GM23338 (cell line): ENCODE results near the gene ZBTB7A.

Source experiments
- CREB1 ChIP-seq: fragments of 250-450 bp; sonication (Bioruptor Pico); IDR thresholded peaks from 2 replicates; pipeline ENCODE4 v1.5.0; 2020; ENCODE audit warnings: low read depth, mild to moderate bottlenecking, moderate library complexity
- EZH2 ChIP-seq: fragments of 200-600 bp; sonication (generic); IDR thresholded peaks from one replicate; pipeline ENCODE4 v1.8.0; 2017; ENCODE audit warnings: antibody characterized with exemption, mild to moderate bottlenecking, low read depth; ENCODE audit not compliant: unreplicated experiment
- EZH2phosphoT487 ChIP-seq: fragments of 200-600 bp; sonication (generic); IDR thresholded peaks from one replicate; pipeline ENCODE4 v1.8.1; 2018; ENCODE audit warnings: antibody characterized with exemption; ENCODE audit not compliant: unreplicated experiment
- POLR2AphosphoS5 ChIP-seq: IDR thresholded peaks from 2 replicates; pipeline ENCODE4 v1.6.1; 2016; ENCODE audit warnings: antibody characterized with exemption, low read depth
- STAT1 ChIP-seq: IDR thresholded peaks from one replicate; pipeline ENCODE4 v1.6.1; 2016; ENCODE audit warnings: antibody characterized with exemption; ENCODE audit not compliant: unreplicated experiment
- TF ChIP-seq, protein P1 (sequence below), 2 experiments: fragments of 200-600 bp in 1 of 2; sonication (generic) in 1 of 2; conservative IDR thresholded peaks; 2 replicates each; pipeline versions ENCODE4 v1.5.1 to v1.6.1; 2016 to 2017; ENCODE audit warnings: antibody characterized with exemption in 2 of 2, low read depth in 2 of 2, mild to moderate bottlenecking in 2 of 2, moderate library complexity in 1 of 2
- TF ChIP-seq, protein P2 (sequence below): IDR thresholded peaks from one replicate; pipeline ENCODE4 v1.6.1; 2018; ENCODE audit warnings: antibody characterized with exemption; ENCODE audit not compliant: unreplicated experiment

DNA sequence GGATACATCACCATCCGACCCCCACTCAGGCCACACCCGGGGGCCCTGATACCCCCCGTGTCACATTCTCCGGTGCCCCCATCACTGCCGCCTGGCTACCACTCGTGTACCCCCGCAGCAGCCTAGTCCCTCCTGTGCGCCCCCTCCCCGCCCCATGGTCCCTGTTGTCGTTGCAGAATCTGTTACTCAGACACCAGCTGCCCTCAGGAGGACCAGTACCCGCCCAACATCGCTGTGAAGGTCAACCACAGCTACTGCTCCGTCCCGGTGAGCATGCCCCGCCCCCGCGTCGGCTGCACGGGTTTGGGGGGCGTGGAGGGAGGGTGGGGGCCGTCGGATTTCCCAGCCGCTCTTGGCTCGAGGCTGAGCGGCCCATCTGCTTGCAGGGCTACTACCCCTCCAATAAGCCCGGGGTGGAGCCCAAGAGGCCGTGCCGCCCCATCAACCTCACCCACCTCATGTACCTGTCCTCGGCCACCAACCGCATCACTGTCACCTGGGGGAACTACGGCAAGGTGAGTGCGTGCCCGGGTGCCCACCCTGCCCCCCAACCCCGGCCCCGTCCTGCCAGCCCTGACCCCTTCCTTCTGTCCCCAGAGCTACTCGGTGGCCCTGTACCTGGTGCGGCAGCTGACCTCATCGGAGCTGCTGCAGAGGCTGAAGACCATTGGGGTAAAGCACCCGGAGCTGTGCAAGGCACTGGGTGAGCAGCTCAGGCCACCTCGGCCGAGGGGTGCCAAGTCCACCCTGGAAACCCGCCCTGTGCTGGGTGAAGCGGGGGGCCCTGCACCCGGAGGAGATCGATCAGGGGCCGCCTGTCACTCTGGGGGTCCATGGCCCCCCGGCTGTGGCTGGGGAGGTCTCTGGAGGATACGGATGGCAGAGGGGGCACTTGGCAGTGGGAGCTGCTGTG is 38.1 kb downstream of the ZBTB7A start:
- TF ChIP-seq, protein P1, sequence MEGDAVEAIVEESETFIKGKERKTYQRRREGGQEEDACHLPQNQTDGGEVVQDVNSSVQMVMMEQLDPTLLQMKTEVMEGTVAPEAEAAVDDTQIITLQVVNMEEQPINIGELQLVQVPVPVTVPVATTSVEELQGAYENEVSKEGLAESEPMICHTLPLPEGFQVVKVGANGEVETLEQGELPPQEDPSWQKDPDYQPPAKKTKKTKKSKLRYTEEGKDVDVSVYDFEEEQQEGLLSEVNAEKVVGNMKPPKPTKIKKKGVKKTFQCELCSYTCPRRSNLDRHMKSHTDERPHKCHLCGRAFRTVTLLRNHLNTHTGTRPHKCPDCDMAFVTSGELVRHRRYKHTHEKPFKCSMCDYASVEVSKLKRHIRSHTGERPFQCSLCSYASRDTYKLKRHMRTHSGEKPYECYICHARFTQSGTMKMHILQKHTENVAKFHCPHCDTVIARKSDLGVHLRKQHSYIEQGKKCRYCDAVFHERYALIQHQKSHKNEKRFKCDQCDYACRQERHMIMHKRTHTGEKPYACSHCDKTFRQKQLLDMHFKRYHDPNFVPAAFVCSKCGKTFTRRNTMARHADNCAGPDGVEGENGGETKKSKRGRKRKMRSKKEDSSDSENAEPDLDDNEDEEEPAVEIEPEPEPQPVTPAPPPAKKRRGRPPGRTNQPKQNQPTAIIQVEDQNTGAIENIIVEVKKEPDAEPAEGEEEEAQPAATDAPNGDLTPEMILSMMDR (conservative IDR thresholded peaks at IDR 0.05; ENCODE audit: low read depth in 2 of 2): no peak
- no peak for TF ChIP-seq EZH2phosphoT487
- TF ChIP-seq, protein P2, sequence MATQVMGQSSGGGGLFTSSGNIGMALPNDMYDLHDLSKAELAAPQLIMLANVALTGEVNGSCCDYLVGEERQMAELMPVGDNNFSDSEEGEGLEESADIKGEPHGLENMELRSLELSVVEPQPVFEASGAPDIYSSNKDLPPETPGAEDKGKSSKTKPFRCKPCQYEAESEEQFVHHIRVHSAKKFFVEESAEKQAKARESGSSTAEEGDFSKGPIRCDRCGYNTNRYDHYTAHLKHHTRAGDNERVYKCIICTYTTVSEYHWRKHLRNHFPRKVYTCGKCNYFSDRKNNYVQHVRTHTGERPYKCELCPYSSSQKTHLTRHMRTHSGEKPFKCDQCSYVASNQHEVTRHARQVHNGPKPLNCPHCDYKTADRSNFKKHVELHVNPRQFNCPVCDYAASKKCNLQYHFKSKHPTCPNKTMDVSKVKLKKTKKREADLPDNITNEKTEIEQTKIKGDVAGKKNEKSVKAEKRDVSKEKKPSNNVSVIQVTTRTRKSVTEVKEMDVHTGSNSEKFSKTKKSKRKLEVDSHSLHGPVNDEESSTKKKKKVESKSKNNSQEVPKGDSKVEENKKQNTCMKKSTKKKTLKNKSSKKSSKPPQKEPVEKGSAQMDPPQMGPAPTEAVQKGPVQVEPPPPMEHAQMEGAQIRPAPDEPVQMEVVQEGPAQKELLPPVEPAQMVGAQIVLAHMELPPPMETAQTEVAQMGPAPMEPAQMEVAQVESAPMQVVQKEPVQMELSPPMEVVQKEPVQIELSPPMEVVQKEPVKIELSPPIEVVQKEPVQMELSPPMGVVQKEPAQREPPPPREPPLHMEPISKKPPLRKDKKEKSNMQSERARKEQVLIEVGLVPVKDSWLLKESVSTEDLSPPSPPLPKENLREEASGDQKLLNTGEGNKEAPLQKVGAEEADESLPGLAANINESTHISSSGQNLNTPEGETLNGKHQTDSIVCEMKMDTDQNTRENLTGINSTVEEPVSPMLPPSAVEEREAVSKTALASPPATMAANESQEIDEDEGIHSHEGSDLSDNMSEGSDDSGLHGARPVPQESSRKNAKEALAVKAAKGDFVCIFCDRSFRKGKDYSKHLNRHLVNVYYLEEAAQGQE: no peak
- TF ChIP-seq POLR2AphosphoS5: no peak
- TF ChIP-seq CREB1 (CRISPR knock-in tag): no peak
- TF ChIP-seq EZH2: no peak
- TF ChIP-seq STAT1: no peak
